OCI-LY7 (cell line): ENCODE data around the gene DNAJC5G. TPM values are rescaled to one million over a fixed set of nuclear protein-coding genes. Genes with fewer than 3 reads are reported as not detected.

Experiments
- BruUV-seq: library from RNA; stranded (reverse); fragments of 400-500 nt; replicated peaks from 2 replicates; lab custom pipeline; 2021; lab: Mats Ljungman, UMichigan
- CTCF ChIA-PET: fragments of 300-600 bp; sonication (Branson Sonifier 250); formaldehyde crosslinking; loops from one replicate; lab custom pipeline; 2022; ENCODE audit warnings: antibody characterized with exemption; ENCODE audit not compliant: unreplicated experiment; lab: Charles Lee
- POLR2A ChIA-PET: fragments of 300-600 bp; sonication (Branson Sonifier 250); formaldehyde crosslinking; loops from one replicate; lab custom pipeline; 2022; ENCODE audit warnings: antibody characterized with exemption; lab: Charles Lee
- DNase-seq: peaks from one replicate; pipeline ENCODE4 v3.0.0-alpha.2; 2015; ENCODE audit warnings: low spot score
- H2AFZ ChIP-seq: fragments of 200-600 bp; sonication (generic), shearing (Covaris generic); 2 replicates; pipeline ENCODE4 v1.6.1; 2014; ENCODE audit warnings: mild to moderate bottlenecking, antibody characterized with exemption, low read length, moderate library complexity
- H3K27ac ChIP-seq: fragments of 200-600 bp; sonication (generic); 2 replicates; pipeline ENCODE4 v1.5.1; 2014; ENCODE audit warnings: mixed run types, low read depth, mild to moderate bottlenecking, moderate library complexity, low read length, inconsistent platforms; ENCODE audit not compliant: poor library complexity, severe bottlenecking
- H3K36me3 ChIP-seq: fragments of 200-600 bp; sonication (generic); 2 replicates; pipeline ENCODE4 v1.6.1; 2014; ENCODE audit warnings: mild to moderate bottlenecking, antibody characterized with exemption, low read length, moderate library complexity, mixed read lengths; ENCODE audit not compliant: insufficient read depth
- H3K4me1 ChIP-seq: fragments of 200-600 bp; sonication (generic); 2 replicates; pipeline ENCODE4 v1.5.1; 2014; ENCODE audit warnings: mild to moderate bottlenecking, low read length; ENCODE audit not compliant: insufficient read depth, poor library complexity, severe bottlenecking
- H3K4me2 ChIP-seq: fragments of 200-600 bp; sonication (generic); 2 replicates; pipeline ENCODE4 v1.6.1; 2014; ENCODE audit warnings: mild to moderate bottlenecking, low read length
- H3K4me3 ChIP-seq: fragments of 200-600 bp; sonication (generic); 2 replicates; pipeline ENCODE4 v1.5.1; 2014; ENCODE audit warnings: mild to moderate bottlenecking, low read depth, low read length; ENCODE audit not compliant: poor library complexity, severe bottlenecking
- H3K79me2 ChIP-seq: fragments of 200-600 bp; sonication (generic); 2 replicates; pipeline ENCODE4 v1.6.1; 2016; ENCODE audit warnings: low read depth, mild to moderate bottlenecking, low read length, moderate library complexity, mixed read lengths; ENCODE audit not compliant: insufficient read depth
- H3K9me2 ChIP-seq: fragments of 200-600 bp; sonication (generic); 2 replicates; pipeline ENCODE4 v1.6.1; 2016; ENCODE audit warnings: mild to moderate bottlenecking, low read length, mixed read lengths; ENCODE audit not compliant: insufficient read depth
- H3K9me3 ChIP-seq: fragments of 200-600 bp; sonication (generic); 2 replicates; pipeline ENCODE4 v1.6.1; 2014; ENCODE audit warnings: mild to moderate bottlenecking, mixed run types, low read length, mixed read lengths
- H4K20me1 ChIP-seq: fragments of 200-600 bp; sonication (generic); 2 replicates; pipeline ENCODE4 v1.6.1; 2014; ENCODE audit warnings: mild to moderate bottlenecking, antibody characterized with exemption, low read length, moderate library complexity, mixed read lengths; ENCODE audit not compliant: insufficient read depth
- CTCF ChIP-seq: fragments of 200-600 bp; sonication (generic); conservative IDR thresholded peaks from 2 replicates; pipeline ENCODE4 v1.5.1; 2014; ENCODE audit warnings: mild to moderate bottlenecking, antibody characterized with exemption, low read length, moderate library complexity, mixed read lengths
- EZH2phosphoT487 ChIP-seq: fragments of 200-600 bp; sonication (generic); IDR thresholded peaks from 2 replicates; pipeline ENCODE4 v1.6.1; 2018; ENCODE audit warnings: low read depth, borderline replicate concordance, mild to moderate bottlenecking, mixed run types, antibody characterized with exemption, low read length, moderate library complexity, mixed read lengths
- intact Hi-C: fragments of 100-400 bp; cut with micrococcal nuclease; formaldehyde crosslinking; loops from one replicate; pipeline ENCODE4 v1.10.0; 2022; ENCODE audit not compliant: unreplicated experiment
- total RNA-seq, 2 experiments: library from RNA; depleted of rRNA in 1 of 2; stranded (reverse); fragments of >200 nt in 1 of 2; shearing (Covaris generic) in 1 of 2; gene quantifications; 2 replicates each; pipeline ENCODE4 v1.2.3, GENCODE V29; 2014 to 2022

DNAJC5G gene
- total RNA-seq, 2 experiments from 2014 or later, result 4.7 to 18.2 TPM

GRCh38 chr2:27288610-27289009 lies 13.4 kb downstream of the DNAJC5G start:
- Histone ChIP-seq H3K4me3 (no peak overlapping the region), H4K20me1 (no peaks in the 10 kb centered on the region), H3K79me2 (no peaks in the 10 kb centered on the region), H3K9me2 (no peaks in the 10 kb centered on the region), H3K4me2 (peak overlapping the region; percentile 8; the same call in 1 of the 2 replicates), H3K27ac (no peak overlapping the region), H3K36me3 (no peaks in the 10 kb centered on the region), H3K4me1 (peaks cover 82% of the 10 kb centered on the region), H2AFZ (peak overlapping the region; percentile 19; the same call in 1 of the 2 replicates), H3K9me3 (no peaks in the 10 kb centered on the region)
- intact Hi-C loops, result no loop called here
- TF ChIP-seq EZH2phosphoT487 (no peak), CTCF (no peak)
- ChIA-PET POLR2A (interaction anchor here (1.0 to 1.4 kb wide), 4 partner anchors 8 to 241 kb away, joined by 3 read pairs; no protein-coding TSS in a partner anchor), CTCF (no interaction called here)
- no TSS peak for BruUV-seq
- no peak for DNase-seq

- no peak for TF ChIP-seq EZH2phosphoT487
- TF ChIP-seq CTCF, result no peak
- peak; percentile 78 for DNase-seq
- peak overlapping the region; percentile 39 for H3K4me3 ChIP-seq
- CTCF ChIA-PET, result interaction anchor here (0.8 to 4.5 kb wide), 2 partner anchors 9 to 41 kb away, joined by 3 to 37 read pairs; no protein-coding TSS in a partner anchor
- peaks cover 88% of the 10 kb centered on the region for H3K4me1 ChIP-seq
- intact Hi-C loops, result loop anchor here (2.0 to 5.0 kb wide), 5 partner anchors 26 to 443 kb away; partner anchors contain the start of gene DPYSL5
- no peaks in the 10 kb centered on the region for H3K79me2 ChIP-seq
- no peaks in the 10 kb centered on the region for H3K9me2 ChIP-seq
- no peaks in the 10 kb centered on the region for H4K20me1 ChIP-seq
- POLR2A ChIA-PET, result interaction anchor here (0.6 to 4.8 kb wide), 6 partner anchors 9 to 42 kb away, joined by 3 to 46 read pairs (median 13); no protein-coding TSS in a partner anchor
- no peaks in the 10 kb centered on the region for H3K36me3 ChIP-seq
- H3K4me2 ChIP-seq, result peak overlapping the region; percentile 65
- no TSS peak for BruUV-seq
- H3K9me3 ChIP-seq, result no peaks in the 10 kb centered on the region
- H3K27ac ChIP-seq, result peak overlapping the region; percentile 99
- peak overlapping the region; percentile 66 for H2AFZ ChIP-seq
These were observed 15.3 kb downstream of the DNAJC5G start for GRCh38 chr2:27290549-27290948.

GRCh38 chr2:27291865-27292264 lies 16.6 kb downstream of the DNAJC5G start:
- peak overlapping the region; percentile 66 for H2AFZ ChIP-seq
- ChIA-PET CTCF (interaction anchor here (0.6 to 4.5 kb wide), 9 partner anchors 8 to 322 kb away, joined by 3 to 37 read pairs (median 6); partner anchors contain the start of genes MPV17 and TRIM54), POLR2A (interaction anchor here (0.6 to 4.8 kb wide), 14 partner anchors 10 to 241 kb away, joined by 3 to 46 read pairs (median 6); partner anchors contain the start of genes AGBL5, ATRAID and TRIM54)
- intact Hi-C loops, result loop anchor here (1.0 to 5.0 kb wide), 6 partner anchors 27 to 445 kb away; partner anchors contain the start of gene DPYSL5
- H3K4me1 ChIP-seq, result peaks cover 75% of the 10 kb centered on the region
- H3K4me2 ChIP-seq, result peak overlapping the region; percentile 65
- peak; percentile 85 for DNase-seq
- peak overlapping the region; percentile 39 for H3K4me3 ChIP-seq
- no peaks in the 10 kb centered on the region for H3K9me3 ChIP-seq
- H3K36me3 ChIP-seq, result no peaks in the 10 kb centered on the region
- H4K20me1 ChIP-seq, result no peaks in the 10 kb centered on the region
- H3K27ac ChIP-seq, result peak overlapping the region; percentile 99
- TF ChIP-seq EZH2phosphoT487, result no peak
- peak; percentile 90 for TF ChIP-seq CTCF
- H3K9me2 ChIP-seq, result no peaks in the 10 kb centered on the region
- BruUV-seq, result no TSS peak
- no peaks in the 10 kb centered on the region for H3K79me2 ChIP-seq
